Measurements from ENCODE around the gene EPS15. TPM values are rescaled to one million over a fixed set of nuclear protein-coding genes. Genes with fewer than 3 reads are reported as not detected.
"Not testable (repeated sequence)": the region's sequence is repeated elsewhere in the genome, so short reads cannot be mapped to it uniquely, and the experiment has no call there.

The EPS15 gene
- polyA plus RNA-seq, 1 donor from 2014 or later = 70.2 TPM

DNA sequence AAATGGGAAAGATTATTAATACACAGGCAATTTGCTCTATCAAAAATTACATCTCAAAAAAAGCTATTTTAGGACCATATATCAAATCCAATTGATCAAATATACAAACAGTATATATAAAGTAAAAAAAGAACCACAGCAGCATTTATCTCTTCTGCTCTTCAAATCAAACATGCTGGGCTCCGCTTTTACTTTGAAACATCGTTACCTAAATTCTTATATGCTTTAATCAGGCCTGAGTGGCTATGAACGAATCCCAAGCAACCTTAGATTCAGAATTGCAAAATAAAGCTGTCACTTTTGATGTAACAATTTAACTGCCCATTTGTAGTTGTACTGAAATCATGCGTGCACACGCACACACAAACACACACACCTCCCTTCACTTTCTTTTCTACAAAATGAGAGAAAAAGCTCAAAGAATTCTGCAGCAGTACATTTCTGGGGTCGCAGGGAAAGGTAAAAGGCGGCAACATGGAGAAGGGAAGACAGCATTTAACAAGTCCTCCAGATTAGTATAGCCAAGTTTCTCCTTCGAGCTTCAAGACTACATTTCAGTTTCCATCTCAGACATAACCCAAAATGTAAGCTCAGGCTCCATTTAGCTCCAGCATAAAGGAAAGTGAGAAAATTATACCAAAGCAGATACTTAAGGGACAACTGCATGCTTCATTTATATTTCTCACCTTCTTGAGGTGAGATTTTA is 96.5 kb downstream of the EPS15 start:
- Mint-ChIP-seq H3K4me3 (no peak overlapping the region), H3K4me1 (peaks cover 9 to 23% (median 16%) of the 10 kb centered on the region in 3 donors), H3K36me3 (peaks cover 8% of the 10 kb centered on the region), H3K27me3 (no peaks in the 10 kb centered on the region), H3K27ac (peak overlapping the region in 2 of 3 donors; percentile 13 to 44), H3K9me3 (no peaks in the 10 kb centered on the region)

DNA sequence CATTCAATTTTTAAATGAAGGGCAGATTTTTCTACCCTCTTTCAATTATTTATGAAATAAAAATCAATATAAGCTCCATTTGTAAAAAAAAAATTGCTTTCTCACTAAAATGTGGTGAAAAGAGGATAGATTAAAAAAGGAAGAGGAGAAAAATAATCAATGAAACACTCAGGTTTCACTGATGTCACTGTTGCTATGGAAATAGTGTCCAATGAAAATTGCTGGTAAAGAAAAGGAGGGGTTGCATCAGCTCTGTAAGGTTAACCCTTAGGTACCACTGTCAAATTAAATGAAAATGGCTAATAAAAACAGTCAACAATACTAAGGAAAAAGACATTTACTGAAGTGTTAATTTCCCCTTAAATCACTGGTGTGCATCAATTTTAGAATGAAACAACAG is 97.1 kb downstream of the EPS15 start:
- Mint-ChIP-seq H3K27ac (peak overlapping the region in 1 of 3 donors; percentile 28), H3K36me3 (peaks cover 8% of the 10 kb centered on the region), H3K4me1 (peaks cover 10 to 23% (median 16%) of the 10 kb centered on the region in 3 donors), H3K27me3 (no peaks in the 10 kb centered on the region), H3K4me3 (no peak overlapping the region), H3K9me3 (no peaks in the 10 kb centered on the region)

DNA sequence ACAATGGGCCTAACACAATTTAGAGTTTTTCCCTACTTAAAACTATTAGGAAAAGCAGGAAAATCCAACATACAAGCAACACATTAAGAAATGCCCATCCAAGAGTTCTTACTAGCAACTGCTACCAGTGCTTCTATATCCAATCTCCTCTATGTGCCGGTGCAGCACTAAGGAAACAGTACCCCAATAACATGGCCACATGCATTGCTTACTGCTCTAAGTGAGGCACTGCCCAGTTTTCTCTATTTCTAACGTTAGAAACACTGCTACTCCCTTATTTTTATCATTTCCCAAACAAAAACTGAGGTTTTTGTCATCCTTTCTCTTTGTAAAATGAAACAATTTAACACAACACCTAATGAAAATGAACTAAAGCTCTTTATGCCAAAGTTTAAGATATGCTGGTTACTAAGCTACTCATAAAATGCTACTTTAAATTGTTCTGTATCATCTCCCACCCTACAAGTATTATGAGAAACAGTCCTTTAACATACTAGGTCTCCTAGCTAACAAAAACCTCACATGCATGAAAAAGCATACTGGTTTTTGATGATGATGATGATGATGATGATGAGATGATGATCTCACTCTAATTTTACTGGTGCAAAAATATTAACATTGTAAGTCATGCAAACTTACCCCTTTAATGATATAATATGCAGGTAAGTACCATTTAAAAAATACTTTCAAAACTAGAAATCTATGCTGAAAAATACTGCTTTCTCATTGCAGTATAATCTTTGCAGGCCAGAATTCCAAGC is 98.0 kb downstream of the EPS15 start:
- Mint-ChIP-seq H3K4me3 (no peak overlapping the region), H3K4me1 (peaks cover 11 to 20% (median 15%) of the 10 kb centered on the region in 3 donors), H3K9me3 (no peaks in the 10 kb centered on the region), H3K27me3 (no peaks in the 10 kb centered on the region), H3K27ac (no peak overlapping the region), H3K36me3 (peaks cover 8% of the 10 kb centered on the region)

DNA sequence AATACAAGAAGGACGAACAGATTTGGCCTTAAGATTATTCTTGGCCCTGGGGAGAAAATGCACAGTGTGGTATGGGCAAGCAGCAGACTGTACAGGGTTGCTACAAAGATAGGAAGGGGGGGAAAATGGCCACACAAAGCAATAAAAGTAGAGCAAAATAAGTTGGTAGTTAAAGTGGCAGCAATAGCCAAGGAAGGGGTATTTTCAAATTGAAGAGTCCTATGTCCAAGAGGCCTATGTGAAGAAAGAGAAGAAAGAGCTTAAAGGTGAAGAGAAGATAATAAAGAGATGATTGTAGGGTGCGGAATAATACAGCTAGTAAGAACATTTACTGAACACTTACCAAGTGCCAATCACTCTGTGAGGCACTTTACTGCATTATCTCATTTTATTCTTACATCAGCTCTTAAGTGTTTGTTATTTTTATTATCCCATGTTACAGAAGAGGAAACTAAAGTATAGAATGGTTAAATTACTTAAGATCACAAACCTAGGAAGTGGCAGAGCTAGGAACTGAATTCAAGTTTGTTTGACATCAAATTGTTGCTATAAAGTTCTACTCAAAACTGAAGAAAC is 100.6 kb downstream of the EPS15 start:
- H3K27ac Mint-ChIP-seq = no peak overlapping the region
- H3K27me3 Mint-ChIP-seq = no peaks in the 10 kb centered on the region
- H3K36me3 Mint-ChIP-seq = peaks cover 11% of the 10 kb centered on the region
- no peak overlapping the region for H3K4me3 Mint-ChIP-seq
- H3K9me3 Mint-ChIP-seq = no peaks in the 10 kb centered on the region
- H3K4me1 Mint-ChIP-seq = peaks cover 8 to 18% (median 11%) of the 10 kb centered on the region in 3 donors

DNA sequence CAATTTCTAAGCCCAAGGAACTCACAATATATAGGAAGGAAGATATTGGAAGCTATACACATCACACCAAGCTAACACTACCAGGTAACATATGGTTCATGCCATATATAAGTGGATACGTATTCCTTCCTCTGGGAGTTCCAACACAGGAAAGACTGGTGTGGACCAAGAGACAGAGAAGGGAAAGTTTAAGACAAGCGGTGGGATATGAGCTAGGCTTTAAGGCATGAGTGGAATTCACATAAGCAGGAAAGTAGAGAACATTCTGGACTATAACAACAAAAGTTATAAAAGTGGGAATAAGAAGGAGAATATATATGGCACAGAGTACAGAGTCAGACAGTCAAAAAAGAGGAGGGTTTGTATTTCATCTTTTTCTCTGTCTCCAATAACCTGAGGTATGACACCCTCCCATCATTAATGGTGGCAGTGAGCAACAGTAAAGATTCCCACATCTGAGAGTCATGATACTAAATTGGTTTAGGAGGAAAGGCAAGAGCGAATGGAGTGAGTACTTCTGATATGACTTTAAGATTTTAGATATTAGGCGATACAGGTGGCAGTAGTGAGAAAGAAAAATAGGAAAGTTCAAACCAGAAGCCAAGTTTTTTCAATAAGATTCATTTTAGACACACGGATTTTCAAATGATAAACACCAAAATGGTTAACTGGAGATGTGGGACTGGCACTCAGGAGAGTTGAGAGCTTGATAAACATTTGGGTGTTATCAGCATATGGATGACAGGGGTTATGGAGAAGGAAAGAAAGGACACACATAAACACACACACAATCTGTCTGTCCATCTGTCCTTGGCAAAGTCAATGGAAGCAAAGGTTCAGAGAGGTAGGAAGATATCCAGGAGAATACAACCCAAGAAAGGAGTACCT is 101.3 kb downstream of the EPS15 start:
- Mint-ChIP-seq H3K36me3 (peaks cover 16% of the 10 kb centered on the region), H3K27ac (no peak overlapping the region)

DNA sequence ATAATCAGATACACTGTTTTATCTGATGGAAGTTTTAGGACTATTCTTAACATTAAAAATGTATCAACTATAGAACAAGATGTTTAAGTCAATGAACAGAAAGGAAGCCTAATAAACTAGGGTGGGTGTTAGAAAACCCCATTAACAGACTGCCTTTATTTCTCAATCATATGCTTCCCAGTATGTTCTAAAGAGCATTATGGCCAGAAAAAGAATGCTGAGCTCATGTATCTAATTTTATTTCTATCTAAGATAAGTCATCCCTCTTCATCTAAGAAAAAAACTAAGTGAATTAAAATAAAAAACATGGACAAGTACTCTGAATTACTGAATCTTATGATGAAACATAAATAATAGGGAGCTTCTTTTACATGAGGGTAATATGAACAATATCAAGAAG is 102.2 kb downstream of the EPS15 start:
- Mint-ChIP-seq H3K36me3 (peaks cover 21% of the 10 kb centered on the region), H3K27ac (no peak overlapping the region), H3K4me1 (peaks cover 4 to 11% (median 10%) of the 10 kb centered on the region in 3 donors), H3K9me3 (peaks cover 0 to 2% (median 0%) of the 10 kb centered on the region in 3 donors), H3K27me3 (no peaks in the 10 kb centered on the region), H3K4me3 (no peak overlapping the region)

More for the DNA sequence above, 101.3 kb downstream of the EPS15 start:
- Mint-ChIP-seq H3K9me3 (no peaks in the 10 kb centered on the region), H3K4me1 (peaks cover 10 to 16% (median 10%) of the 10 kb centered on the region in 3 donors), H3K27me3 (no peaks in the 10 kb centered on the region), H3K4me3 (no peak overlapping the region)

DNA sequence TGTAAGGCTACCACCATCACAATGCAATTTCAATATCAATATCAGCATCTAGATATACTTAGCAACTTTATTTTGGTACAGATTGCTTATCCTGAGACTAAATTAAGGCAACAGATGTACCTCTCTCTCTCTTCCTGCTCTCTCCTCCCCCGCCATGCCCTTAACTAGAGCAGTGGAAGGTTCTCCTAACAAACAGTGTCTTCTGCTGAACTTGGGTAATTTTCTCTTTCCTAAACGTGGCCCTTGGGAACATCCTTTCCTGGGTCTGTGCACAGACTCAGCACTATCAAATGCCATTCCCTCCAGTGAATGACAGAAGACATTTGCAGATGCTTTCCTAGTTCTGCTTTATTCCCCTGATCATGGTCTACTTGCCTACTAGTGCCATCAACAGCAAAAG is 103.1 kb downstream of the EPS15 start:
- Mint-ChIP-seq H3K27me3 (no peaks in the 10 kb centered on the region), H3K36me3 (peaks cover 22% of the 10 kb centered on the region), H3K27ac (no peak overlapping the region), H3K4me1 (peaks cover 4 to 10% (median 5%) of the 10 kb centered on the region in 3 donors), H3K9me3 (peaks cover 0 to 3% (median 0%) of the 10 kb centered on the region in 3 donors), H3K4me3 (no peak overlapping the region)

DNA sequence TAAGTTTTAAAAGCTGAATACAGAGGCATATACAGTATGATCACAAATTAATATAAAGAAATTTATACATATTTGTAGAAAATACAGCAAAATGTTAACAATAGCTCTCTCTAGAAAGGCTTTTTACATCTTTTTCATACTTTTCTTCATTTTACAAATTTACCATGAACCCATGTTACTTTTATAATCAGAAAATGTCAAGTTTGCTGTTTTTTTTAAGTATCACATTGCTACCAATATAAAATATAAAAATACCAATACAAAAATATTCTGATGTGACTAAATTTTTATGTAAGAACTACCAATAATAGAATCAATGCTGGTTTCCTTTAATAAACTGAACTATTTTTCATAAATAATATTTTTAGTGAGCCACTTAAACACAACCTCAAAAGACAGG is 104.3 kb downstream of the EPS15 start:
- Mint-ChIP-seq H3K27ac (no peak overlapping the region), H3K4me1 (peaks cover 0 to 8% (median 5%) of the 10 kb centered on the region in 3 donors), H3K4me3 (no peak overlapping the region), H3K27me3 (no peaks in the 10 kb centered on the region), H3K9me3 (peaks cover 0 to 3% (median 0%) of the 10 kb centered on the region in 3 donors), H3K36me3 (peaks cover 25% of the 10 kb centered on the region)

DNA sequence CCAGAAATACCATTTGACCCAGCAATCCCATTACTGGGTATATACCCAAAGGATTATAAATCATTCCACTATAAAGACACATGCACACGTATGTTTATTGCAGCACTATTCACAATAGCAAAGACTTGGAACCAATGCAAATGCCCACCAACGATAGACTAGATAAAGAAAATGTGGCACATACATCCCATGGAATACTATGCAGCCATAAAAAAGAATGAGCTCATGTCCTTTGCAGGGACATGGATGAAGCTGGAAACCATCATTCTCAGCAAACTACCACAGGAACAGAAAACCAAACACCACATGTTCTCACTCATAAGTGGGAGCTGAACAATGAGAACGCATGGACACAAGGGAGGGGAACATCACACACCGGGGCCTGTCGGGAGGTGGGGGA is 107.2 kb downstream of the EPS15 start:
- not testable (repeated sequence) for H3K4me3 Mint-ChIP-seq, H3K27ac Mint-ChIP-seq, H3K4me1 Mint-ChIP-seq

DNA sequence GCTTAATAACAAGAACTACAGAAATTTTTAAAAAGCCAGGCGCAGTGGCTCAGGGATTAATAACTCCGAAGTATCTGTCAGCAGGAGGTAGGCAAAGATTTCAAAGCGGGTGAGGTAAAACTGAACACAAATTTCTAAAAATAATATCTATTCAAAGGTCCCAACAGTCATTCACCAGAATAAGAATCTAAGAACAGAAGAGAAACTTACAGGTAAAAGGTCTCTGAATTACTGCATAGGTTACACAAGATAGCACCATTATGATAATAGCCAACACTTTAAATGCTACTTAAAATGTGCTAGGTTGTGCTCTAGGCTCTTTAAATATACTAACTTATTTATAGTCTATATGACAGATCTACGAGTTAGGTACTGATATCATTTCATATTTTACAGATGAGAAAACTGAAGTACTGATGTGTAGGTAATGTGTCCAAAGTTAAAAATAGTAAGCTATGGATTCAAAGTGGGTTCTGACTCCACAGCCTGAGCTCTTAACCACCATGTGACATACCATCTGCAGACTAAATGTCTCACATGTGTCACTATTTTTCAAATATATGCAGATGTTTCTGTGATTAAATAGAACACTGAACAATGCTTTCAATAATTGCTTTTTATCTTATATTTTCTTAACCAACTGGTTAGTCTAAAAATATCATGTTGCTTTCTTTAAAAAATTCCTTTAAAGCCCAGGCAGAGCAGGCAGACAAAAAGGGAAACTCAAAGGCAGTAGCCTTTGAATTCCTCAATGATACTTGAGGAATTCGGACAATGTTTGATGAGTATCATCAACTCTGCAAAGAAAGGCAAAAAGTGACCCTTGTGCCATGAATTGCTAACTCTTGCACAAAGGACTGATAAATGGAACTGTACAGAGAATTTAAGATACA is 108.3 kb downstream of the EPS15 start:
- no peak overlapping the region for H3K4me3 Mint-ChIP-seq
- H3K4me1 Mint-ChIP-seq = peaks cover 0 to 4% (median 3%) of the 10 kb centered on the region in 3 donors
- peak overlapping the region in 2 of 3 donors; percentile 5 to 22 for H3K27ac Mint-ChIP-seq
- H3K36me3 Mint-ChIP-seq = peaks cover 28% of the 10 kb centered on the region
- peaks cover 0 to 3% (median 0%) of the 10 kb centered on the region in 3 donors for H3K9me3 Mint-ChIP-seq
- no peaks in the 10 kb centered on the region for H3K27me3 Mint-ChIP-seq

More for the DNA sequence above, 107.2 kb downstream of the EPS15 start:
- not testable (repeated sequence) for H3K9me3 Mint-ChIP-seq, H3K27me3 Mint-ChIP-seq
- peaks cover 29% of the 10 kb centered on the region for H3K36me3 Mint-ChIP-seq

DNA sequence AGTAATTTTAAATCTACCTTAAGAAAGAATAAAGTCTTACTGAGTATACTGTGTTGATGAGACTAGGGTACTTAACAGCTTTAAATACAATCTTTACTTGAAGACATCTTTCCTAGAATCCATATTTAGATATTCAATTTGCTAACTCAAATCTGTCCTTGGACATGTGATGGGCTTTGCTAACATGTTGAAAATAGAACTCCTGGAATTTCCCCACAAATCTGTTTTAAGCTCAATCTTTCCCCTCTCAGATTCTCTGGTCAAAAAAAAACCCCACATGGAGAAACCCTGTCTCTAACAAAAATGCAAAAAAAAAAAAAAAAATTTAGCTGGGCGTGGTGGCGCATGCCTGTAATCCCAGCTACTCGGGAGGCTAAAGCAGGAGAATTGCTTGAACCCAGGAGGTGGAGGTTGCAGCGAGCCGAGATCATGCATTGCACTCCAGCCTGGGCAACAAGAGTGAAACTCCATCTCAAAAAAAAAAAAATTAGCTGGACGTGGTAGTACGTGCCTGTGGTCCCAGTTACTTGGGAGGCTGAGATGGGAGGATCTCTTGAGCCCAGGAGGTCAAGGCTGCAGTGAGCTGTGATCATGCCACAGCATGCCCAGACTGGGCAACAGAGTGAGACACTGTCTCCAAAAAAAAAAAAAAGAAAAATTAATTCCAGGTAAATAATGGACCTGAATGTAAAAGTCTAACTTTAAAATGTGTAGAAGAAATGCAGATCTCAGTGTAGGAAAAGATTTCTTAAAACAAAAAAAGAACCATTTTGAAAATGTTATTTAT is 109.1 kb downstream of the EPS15 start:
- H3K4me1 Mint-ChIP-seq, H3K4me3 Mint-ChIP-seq, H3K27me3 Mint-ChIP-seq, H3K9me3 Mint-ChIP-seq: not testable (repeated sequence)
- Mint-ChIP-seq H3K27ac (peak overlapping the region in 2 of 3 donors; percentile 5 to 22), H3K36me3 (peaks cover 32% of the 10 kb centered on the region)

DNA sequence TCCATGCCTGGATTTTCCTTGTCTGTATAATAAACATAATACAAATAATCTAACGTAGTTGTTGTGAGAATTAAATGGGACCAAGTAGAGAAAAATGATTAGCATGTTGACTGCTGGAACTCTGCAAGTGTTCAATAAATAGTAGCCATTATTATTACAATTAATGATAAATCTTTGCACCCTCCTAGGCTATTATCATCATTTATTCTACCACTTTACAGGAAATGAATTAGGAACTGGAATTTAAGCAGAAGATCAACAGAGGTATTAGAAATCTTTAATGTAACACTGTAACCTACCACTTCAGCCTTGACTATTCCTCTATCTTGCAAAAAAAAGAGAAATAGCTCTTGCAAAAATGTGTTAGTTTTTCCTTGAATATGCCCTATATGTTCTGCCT is 126.8 kb downstream of the EPS15 start:
- no peak overlapping the region for H3K27ac Mint-ChIP-seq
- peaks cover 0 to 4% (median 0%) of the 10 kb centered on the region in 3 donors for H3K4me1 Mint-ChIP-seq
- H3K27me3 Mint-ChIP-seq = no peaks in the 10 kb centered on the region
- H3K36me3 Mint-ChIP-seq = peaks cover 18% of the 10 kb centered on the region
- H3K4me3 Mint-ChIP-seq = no peak overlapping the region
- H3K9me3 Mint-ChIP-seq = no peaks in the 10 kb centered on the region

DNA sequence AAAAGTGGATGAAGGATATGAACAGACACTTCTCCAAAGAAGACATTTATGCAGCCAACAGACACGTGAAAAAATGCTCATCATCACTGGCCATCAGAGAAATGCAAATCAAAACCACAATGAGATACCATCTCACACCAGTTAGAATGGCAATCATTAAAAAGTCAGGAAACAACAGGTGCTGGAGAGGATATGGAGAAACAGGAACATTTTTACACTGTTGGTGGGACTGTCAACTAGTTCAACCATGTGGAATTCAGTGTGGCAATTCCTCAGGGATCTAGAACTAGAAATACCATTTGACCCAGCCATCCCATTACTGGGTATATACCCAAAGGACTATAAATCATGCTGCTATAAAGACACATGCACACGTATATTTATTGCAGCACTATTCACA is 128.4 kb downstream of the EPS15 start:
- H3K27me3 Mint-ChIP-seq, H3K9me3 Mint-ChIP-seq, H3K27ac Mint-ChIP-seq, H3K4me1 Mint-ChIP-seq, H3K4me3 Mint-ChIP-seq: not testable (repeated sequence)
- peaks cover 27% of the 10 kb centered on the region for H3K36me3 Mint-ChIP-seq
